Keratinocyte (primary cell): Measurements from ENCODE around the gene STK32C.

Experiments
- CTCF ChIP-seq, 3 experiments: IDR thresholded peaks in 1 of 3; conservative IDR thresholded peaks in 1 of 3; optimal IDR thresholded peaks in 1 of 3; 2 replicates in 2 of 3; 3 replicates in 1 of 3; pipeline versions ENCODE3 to v1.5.1; 2011; ENCODE audit warnings: low read length in 3 of 3, mild to moderate bottlenecking in 3 of 3, moderate library complexity in 2 of 3, control low read depth in 1 of 3, inconsistent platforms in 1 of 3; ENCODE audit not compliant: insufficient read depth in 2 of 3; ENCODE audit errors: extremely low read depth in 1 of 3
- EZH2 ChIP-seq: IDR thresholded peaks from one replicate; pipeline ENCODE4 v1.6.1; 2012; ENCODE audit warnings: inconsistent platforms, mild to moderate bottlenecking, low read length, moderate library complexity

- no peak for TF ChIP-seq CTCF (optimal IDR thresholded peaks at IDR 0.05 in 1 of 3, IDR thresholded peaks at IDR 0.05 in 1 of 3, conservative IDR thresholded peaks at IDR 0.05 in 1 of 3; ENCODE audit: extremely low read depth in 1 of 3, insufficient read depth in 2 of 3, low read length in 3 of 3)
- no peak for TF ChIP-seq EZH2
These were observed 112.2 kb downstream of the STK32C start for GRCh38 chr10:132195366-132196075.
